SU-DHL-6 (cell line): ENCODE results near the gene KCNC3.

Experiments
- H2AFZ ChIP-seq: fragments of 200-600 bp; sonication (generic); 2 replicates; pipeline ENCODE4 v1.6.1; 2014; ENCODE audit warnings: low read depth, mild to moderate bottlenecking, moderate library complexity, mixed read lengths, antibody characterized with exemption, low read length; ENCODE audit not compliant: severe bottlenecking
- H3F3A ChIP-seq: fragments of 200-600 bp; shearing (Covaris generic); 2 replicates; pipeline ENCODE4 v1.6.0; 2016; ENCODE audit warnings: antibody characterized with exemption, mild to moderate bottlenecking; ENCODE audit not compliant: insufficient read depth
- H3K27ac ChIP-seq: fragments of 200-600 bp; sonication (generic); 2 replicates; pipeline ENCODE4 v1.5.1; 2016; ENCODE audit warnings: low read depth, mild to moderate bottlenecking, low read length, moderate library complexity, mixed read lengths
- H3K27me3 ChIP-seq: fragments of 200-600 bp; sonication (generic), shearing (Covaris generic); 2 replicates; pipeline ENCODE4 v1.6.0; 2014; ENCODE audit warnings: mild to moderate bottlenecking, low read length
- H3K36me3 ChIP-seq: fragments of 200-600 bp; sonication (generic); 2 replicates; pipeline ENCODE4 v1.6.1; 2014; ENCODE audit warnings: mild to moderate bottlenecking, low read length, mixed read lengths
- H3K4me2 ChIP-seq: fragments of 300-600, 200-600 bp; shearing (Covaris generic), sonication (generic); 2 replicates; pipeline ENCODE4 v1.6.0; 2014; ENCODE audit warnings: low read length, low read depth, mild to moderate bottlenecking; ENCODE audit not compliant: poor library complexity, severe bottlenecking
- H3K4me3 ChIP-seq: fragments of 200-600 bp; sonication (generic); 2 replicates; pipeline ENCODE4 v1.5.1; 2014; ENCODE audit warnings: antibody characterized with exemption, low read length, mild to moderate bottlenecking, mixed read lengths; ENCODE audit not compliant: insufficient read depth, poor library complexity, severe bottlenecking
- H3K79me2 ChIP-seq: fragments of 200-600 bp; sonication (generic); 2 replicates; pipeline ENCODE4 v1.6.1; 2014; ENCODE audit warnings: mild to moderate bottlenecking, low read length, moderate library complexity; ENCODE audit not compliant: insufficient read depth
- H3K9ac ChIP-seq: fragments of 200-600 bp; sonication (generic); 2 replicates; pipeline ENCODE4 v1.7.0; 2014; ENCODE audit warnings: mild to moderate bottlenecking, low read length
- H3K9me2 ChIP-seq: fragments of 200-600 bp; sonication (generic); replicated peaks from 2 replicates; pipeline ENCODE4 v1.6.1; 2014; ENCODE audit warnings: low read length; ENCODE audit not compliant: insufficient read depth
- H3K9me3 ChIP-seq: fragments of 200-600 bp; sonication (generic); 2 replicates; pipeline ENCODE4 v1.6.1; 2014; ENCODE audit warnings: low read length, mixed read lengths; ENCODE audit not compliant: insufficient read depth
- H4K20me1 ChIP-seq: fragments of 200-600 bp; sonication (generic); 2 replicates; pipeline ENCODE4 v1.6.1; 2014; ENCODE audit warnings: low read depth, mild to moderate bottlenecking, antibody characterized with exemption, low read length, moderate library complexity, mixed read lengths
- CTCF ChIP-seq: fragments of 200-600 bp; sonication (generic); IDR thresholded peaks from one replicate; pipeline ENCODE4 v1.5.1; 2017; ENCODE audit warnings: antibody characterized with exemption, mild to moderate bottlenecking, low read length, moderate library complexity; ENCODE audit not compliant: insufficient read depth, poor library complexity, severe bottlenecking
- EZH2phosphoT487 ChIP-seq: fragments of 200-600 bp; sonication (generic), shearing (Covaris generic); conservative IDR thresholded peaks from 2 replicates; pipeline ENCODE4 v1.6.1; 2018; ENCODE audit warnings: mild to moderate bottlenecking, antibody characterized with exemption, low read length, moderate library complexity, mixed read lengths

KCNC3 gene

GRCh38 chr19:50371914-50372475, 42.8 kb upstream of the KCNC3 start:
- H3K36me3 ChIP-seq = no peaks in the 10 kb centered on the region
- no peaks in the 10 kb centered on the region for H3K27me3 ChIP-seq
- H3K9me3 ChIP-seq = no peaks in the 10 kb centered on the region
- no peak overlapping the region for H3K27ac ChIP-seq
- H2AFZ ChIP-seq = no peak overlapping the region
- no peak for TF ChIP-seq CTCF
- TF ChIP-seq EZH2phosphoT487 = no peak
- H3K79me2 ChIP-seq = no peaks in the 10 kb centered on the region
- H3F3A ChIP-seq = peaks cover 21% of the 10 kb centered on the region
- H3K9me2 ChIP-seq = no peaks in the 10 kb centered on the region
- no peak overlapping the region for H3K4me2 ChIP-seq
- H3K4me3 ChIP-seq = no peak overlapping the region
- H4K20me1 ChIP-seq = no peaks in the 10 kb centered on the region
- H3K9ac ChIP-seq = no peak overlapping the region

- Histone ChIP-seq H3K36me3 (no peaks in the 10 kb centered on the region), H3K27ac (peak overlapping the region; percentile 60), H2AFZ (peak overlapping the region; percentile 61), H3K79me2 (no peaks in the 10 kb centered on the region), H3K4me2 (peak overlapping the region; percentile 91), H4K20me1 (no peaks in the 10 kb centered on the region), H3K9ac (peak overlapping the region; percentile 69), H3F3A (peaks cover 23% of the 10 kb centered on the region), H3K4me3 (peak overlapping the region; percentile 76), H3K27me3 (no peaks in the 10 kb centered on the region), H3K9me3 (no peaks in the 10 kb centered on the region), H3K9me2 (no peaks in the 10 kb centered on the region)
- TF ChIP-seq EZH2phosphoT487 (no peak), CTCF (peak; percentile 73)
Observed at GRCh38 chr19:50368649-50369570, 39.7 kb upstream of the KCNC3 start.

- no peaks in the 10 kb centered on the region for H3K9me2 ChIP-seq
- H3K9me3 ChIP-seq = no peaks in the 10 kb centered on the region
- peak within 1 kb of the TSS; percentile 39 for H3K9ac ChIP-seq
- H4K20me1 ChIP-seq = no peaks in the 10 kb centered on the region
- H3K36me3 ChIP-seq = no peaks in the 10 kb centered on the region
- H3K4me3 ChIP-seq = no peak within 1 kb of the TSS
- no peak within 1 kb of the TSS for H2AFZ ChIP-seq
- H3K27me3 ChIP-seq = no peaks in the 10 kb centered on the region
- peak within 1 kb of the TSS; percentile 45 for H3K4me2 ChIP-seq
- TF ChIP-seq CTCF = no peak
- TF ChIP-seq EZH2phosphoT487 = no peak
- peak within 1 kb of the TSS; percentile 83 for H3K27ac ChIP-seq
- no peaks in the 10 kb centered on the region for H3K79me2 ChIP-seq
- peaks cover 27% of the 10 kb centered on the region for H3F3A ChIP-seq
Observed at GRCh38 chr19:50365434-50366306, 36.5 kb upstream of the KCNC3 start, which contains the start of gene NAPSA. TSS of gene NAPSA (minus strand) at chr19:50365639. CDS start at chr19:50365621, 18 bp downstream.
